HG02610 (cell line): ENCODE measurements around the gene HOXD1.

ENCODE experiments used
- ATAC-seq: cut with Tn5 transposase; IDR thresholded peaks from one replicate; pipeline ENCODE4 v1.9.1; 2021; ENCODE audit warnings: mild to moderate bottlenecking, moderate library complexity; ENCODE audit not compliant: unreplicated experiment

Gene HOXD1

GRCh38 chr2:176234940-176235339 lies 46.5 kb downstream of the HOXD1 start:
- ATAC-seq: no peak

GRCh38 chr2:176237456-176237855 lies 49.0 kb downstream of the HOXD1 start:
- no peak for ATAC-seq

- no peak for ATAC-seq
Measured at GRCh38 chr2:176239031-176239430, 50.6 kb downstream of the HOXD1 start.

- no peak for ATAC-seq
Measured at GRCh38 chr2:176240301-176240700, 51.8 kb downstream of the HOXD1 start.
